ENCODE results near the gene ANKRD33B. TPM values are rescaled to one million over a fixed set of nuclear protein-coding genes. Genes with fewer than 3 reads are reported as not detected.

Gene ANKRD33B
- polyA plus RNA-seq, 3 donors = 0.05 TPM; not detected in 2

DNA sequence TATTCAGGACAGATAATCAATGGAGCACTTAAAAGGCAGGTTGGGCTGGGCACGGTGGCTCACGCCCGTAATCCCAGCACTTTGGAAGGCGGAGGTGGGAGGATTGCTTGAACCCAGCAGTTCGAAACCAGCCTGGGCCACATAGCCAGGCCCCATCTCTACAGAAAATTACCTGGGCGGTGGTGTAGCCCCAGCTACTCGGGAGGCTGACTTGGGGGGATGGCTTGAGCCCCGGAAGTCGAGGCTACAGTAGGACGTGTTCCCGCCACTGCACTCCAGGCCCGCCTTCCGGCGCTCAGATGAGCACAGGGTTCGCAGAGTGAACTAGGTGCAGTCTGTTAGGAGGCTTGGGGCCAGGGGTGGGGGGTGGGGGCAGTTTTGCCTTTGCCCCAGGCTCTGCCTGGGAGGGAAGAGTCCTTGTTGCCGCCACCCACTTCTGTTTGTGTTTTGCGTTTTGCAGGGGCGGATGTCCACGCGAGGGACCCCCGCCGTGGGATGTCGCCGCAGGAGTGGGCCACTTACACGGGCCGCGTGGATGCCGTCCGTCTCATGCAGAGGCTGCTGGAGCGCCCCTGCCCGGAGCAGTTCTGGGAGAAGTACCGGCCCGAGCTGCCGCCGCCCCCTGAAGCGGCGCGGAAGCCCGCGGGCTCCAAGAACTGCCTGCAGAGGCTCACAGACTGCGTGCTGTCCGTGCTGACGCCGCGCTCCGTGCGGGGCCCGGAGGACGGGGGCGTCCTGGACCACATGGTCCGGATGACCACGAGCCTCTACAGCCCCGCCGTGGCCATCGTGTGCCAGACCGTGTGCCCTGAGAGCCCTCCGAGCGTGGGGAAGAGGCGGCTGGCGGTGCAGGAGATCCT is 85.2 kb downstream of the ANKRD33B start:
- H3K27ac Mint-ChIP-seq = no peak overlapping the region

DNA sequence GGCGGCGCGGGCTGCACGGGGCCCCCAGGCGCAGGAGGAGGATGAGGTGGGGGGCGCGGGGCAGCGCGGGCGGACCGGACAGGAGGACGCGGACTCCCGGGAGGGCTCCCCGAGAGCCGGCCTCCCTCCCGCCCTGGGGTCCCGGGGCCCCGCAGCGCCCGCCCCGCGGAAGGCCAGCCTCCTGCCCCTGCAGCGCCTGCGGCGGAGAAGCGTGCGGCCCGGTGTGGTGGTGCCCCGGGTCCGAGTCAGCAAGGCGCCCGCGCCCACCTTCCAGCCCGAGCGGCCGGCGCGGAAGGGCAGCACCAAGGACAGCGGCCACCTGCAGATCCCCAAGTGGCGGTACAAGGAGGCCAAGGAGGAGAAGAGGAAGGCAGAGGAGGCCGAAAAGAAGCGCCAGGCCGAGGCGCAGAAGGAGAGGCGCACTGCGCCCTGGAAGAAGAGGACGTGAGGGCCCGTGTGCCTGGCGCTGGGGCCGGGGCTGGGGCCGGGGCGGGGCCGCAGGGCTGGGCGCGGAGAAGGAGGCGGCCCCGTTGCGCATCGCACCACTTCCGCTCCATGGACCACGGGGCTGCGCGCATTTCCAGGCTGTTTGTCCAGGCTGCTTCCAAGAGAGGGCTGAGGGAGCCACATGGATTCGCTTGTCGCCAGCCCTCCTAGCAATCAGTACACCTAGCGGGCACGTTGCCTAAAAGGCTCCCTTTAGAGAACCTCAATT is 86.0 kb downstream of the ANKRD33B start:
- Histone ChIP-seq H2AFZ (ENCODE audit: insufficient read depth, low read depth, low read length, poor library complexity, severe bottlenecking) (no peak overlapping the region), H3K9me3 (replicated peaks in 1 of 2; ENCODE audit: control insufficient read depth in 1 of 2, insufficient read depth in 1 of 2, low read length in 2 of 2) (no peaks in the 10 kb centered on the region), H3K4me2 (replicated peaks; ENCODE audit: extremely low read depth, low read length, poor library complexity, severe bottlenecking) (no peak overlapping the region), H3K4me1 (ENCODE audit: control insufficient read depth in 1 of 2, insufficient read depth in 2 of 2, low read length in 2 of 2) (peaks cover 0 to 8% of the 10 kb centered on the region in 2 donors), H4K20me1 (ENCODE audit: insufficient read depth, low read length) (no peaks in the 10 kb centered on the region), H3K36me3 (replicated peaks in 1 of 2; ENCODE audit: control insufficient read depth in 1 of 2, insufficient read depth in 2 of 2, low read length in 2 of 2) (no peaks in the 10 kb centered on the region), H3K27me3 (ENCODE audit: control insufficient read depth in 2 of 2, insufficient read depth in 2 of 2, low read length in 2 of 2) (no peaks in the 10 kb centered on the region), H3K79me2 (ENCODE audit: insufficient read depth, low read length) (peaks cover 4% of the 10 kb centered on the region), H3K27ac (ENCODE audit: low read depth in 1 of 2, low read length in 2 of 2) (no peak overlapping the region), H3K4me3 (replicated peaks in 1 of 3; ENCODE audit: low read depth in 2 of 3, low read length in 3 of 3) (no peak overlapping the region), H3K9ac (ENCODE audit: insufficient read depth, low read length, poor library complexity, severe bottlenecking) (no peak overlapping the region)
- no peak overlapping the region for H3K4me3 Mint-ChIP-seq
- no peaks in the 10 kb centered on the region for H3K36me3 Mint-ChIP-seq
- no peak for DNase-seq
- WGBS (ENCODE audit: insufficient coverage) = 97% methylated on average over 62 of the region's 68 CpGs
- peaks cover 0 to 5% (median 0%) of the 10 kb centered on the region in 7 donors for H3K9me3 Mint-ChIP-seq
- TF ChIP-seq, protein P1, sequence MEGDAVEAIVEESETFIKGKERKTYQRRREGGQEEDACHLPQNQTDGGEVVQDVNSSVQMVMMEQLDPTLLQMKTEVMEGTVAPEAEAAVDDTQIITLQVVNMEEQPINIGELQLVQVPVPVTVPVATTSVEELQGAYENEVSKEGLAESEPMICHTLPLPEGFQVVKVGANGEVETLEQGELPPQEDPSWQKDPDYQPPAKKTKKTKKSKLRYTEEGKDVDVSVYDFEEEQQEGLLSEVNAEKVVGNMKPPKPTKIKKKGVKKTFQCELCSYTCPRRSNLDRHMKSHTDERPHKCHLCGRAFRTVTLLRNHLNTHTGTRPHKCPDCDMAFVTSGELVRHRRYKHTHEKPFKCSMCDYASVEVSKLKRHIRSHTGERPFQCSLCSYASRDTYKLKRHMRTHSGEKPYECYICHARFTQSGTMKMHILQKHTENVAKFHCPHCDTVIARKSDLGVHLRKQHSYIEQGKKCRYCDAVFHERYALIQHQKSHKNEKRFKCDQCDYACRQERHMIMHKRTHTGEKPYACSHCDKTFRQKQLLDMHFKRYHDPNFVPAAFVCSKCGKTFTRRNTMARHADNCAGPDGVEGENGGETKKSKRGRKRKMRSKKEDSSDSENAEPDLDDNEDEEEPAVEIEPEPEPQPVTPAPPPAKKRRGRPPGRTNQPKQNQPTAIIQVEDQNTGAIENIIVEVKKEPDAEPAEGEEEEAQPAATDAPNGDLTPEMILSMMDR (IDR thresholded peaks at IDR 0.05) = no peak
- H3K4me1 Mint-ChIP-seq = peaks cover 7% of the 10 kb centered on the region
- H3K27ac Mint-ChIP-seq = no peak overlapping the region
- intact Hi-C loops (cut with micrococcal nuclease) = no loop called here
- H3K27me3 Mint-ChIP-seq (ENCODE audit: low read depth in 3 of 3) = peaks cover 0 to 1% (median 0%) of the 10 kb centered on the region in 3 donors

More for the DNA sequence above, 85.2 kb downstream of the ANKRD33B start:
- Histone ChIP-seq H3K36me3 (replicated peaks in 1 of 2; ENCODE audit: control insufficient read depth in 1 of 2, insufficient read depth in 2 of 2, low read length in 2 of 2) (no peaks in the 10 kb centered on the region), H4K20me1 (ENCODE audit: insufficient read depth, low read length) (no peaks in the 10 kb centered on the region), H3K27me3 (ENCODE audit: control insufficient read depth in 2 of 2, insufficient read depth in 2 of 2, low read length in 2 of 2) (no peaks in the 10 kb centered on the region), H3K27ac (ENCODE audit: low read depth in 1 of 2, low read length in 2 of 2) (no peak overlapping the region), H3K9ac (ENCODE audit: insufficient read depth, low read length, poor library complexity, severe bottlenecking) (no peak overlapping the region), H2AFZ (ENCODE audit: insufficient read depth, low read depth, low read length, poor library complexity, severe bottlenecking) (no peak overlapping the region), H3K79me2 (ENCODE audit: insufficient read depth, low read length) (peaks cover 4% of the 10 kb centered on the region), H3K4me2 (replicated peaks; ENCODE audit: extremely low read depth, low read length, poor library complexity, severe bottlenecking) (no peak overlapping the region), H3K9me3 (replicated peaks in 1 of 2; ENCODE audit: control insufficient read depth in 1 of 2, insufficient read depth in 1 of 2, low read length in 2 of 2) (no peaks in the 10 kb centered on the region), H3K4me3 (replicated peaks in 1 of 3; ENCODE audit: low read depth in 2 of 3, low read length in 3 of 3) (no peak overlapping the region), H3K4me1 (ENCODE audit: control insufficient read depth in 1 of 2, insufficient read depth in 2 of 2, low read length in 2 of 2) (peaks cover 8 to 16% of the 10 kb centered on the region in 2 donors)
- peaks cover 0 to 5% (median 0%) of the 10 kb centered on the region in 7 donors for H3K9me3 Mint-ChIP-seq
- peaks cover 14% of the 10 kb centered on the region for H3K4me1 Mint-ChIP-seq
- no peak for DNase-seq
- WGBS (ENCODE audit: insufficient coverage) = over 99% methylated on average over 56 of the region's 60 CpGs
- TF ChIP-seq, protein P1 (IDR thresholded peaks at IDR 0.05) = no peak
- no peak overlapping the region for H3K4me3 Mint-ChIP-seq
- H3K27me3 Mint-ChIP-seq (ENCODE audit: low read depth in 3 of 3) = peaks cover 0 to 1% (median 0%) of the 10 kb centered on the region in 3 donors
- intact Hi-C loops (cut with micrococcal nuclease) = no loop called here
- H3K36me3 Mint-ChIP-seq = no peaks in the 10 kb centered on the region

Data from CD14-positive monocyte (primary cell).